ENCODE data around the gene FYB1.
"Not testable (repeated sequence)": the region's sequence is repeated elsewhere in the genome, so short reads cannot be mapped to it uniquely, and the experiment has no call there.

FYB1 gene

GRCh38 chr5:39225405-39226099 is 6.2 kb upstream of the FYB1 start:
- no peak for DNase-seq

- no peak for DNase-seq
These were observed 4.9 kb upstream of the FYB1 start for GRCh38 chr5:39224196-39224761.

- no peak for DNase-seq
These were observed 4.3 kb upstream of the FYB1 start for GRCh38 chr5:39223565-39224156.

- not testable (repeated sequence) for DNase-seq
These were observed 2.3 kb upstream of the FYB1 start for GRCh38 chr5:39221671-39222070.

- no peak for DNase-seq
These were observed 1.1 kb upstream of the FYB1 start for GRCh38 chr5:39220280-39221030.

- DNase-seq = no peak
These were observed 621 bp downstream of the FYB1 start for GRCh38 chr5:39218482-39219402.

- DNase-seq = peak; percentile 90
These were observed 1.7 kb downstream of the FYB1 start for GRCh38 chr5:39217365-39218281.

- no peak for DNase-seq
These were observed 2.7 kb downstream of the FYB1 start for GRCh38 chr5:39216631-39217030.

- no peak for DNase-seq
These were observed 3.5 kb downstream of the FYB1 start for GRCh38 chr5:39215857-39216256.

GRCh38 chr5:39214912-39215709 is 4.3 kb downstream of the FYB1 start:
- no peak for DNase-seq

- peak; percentile 64 for DNase-seq
These were observed 5.7 kb downstream of the FYB1 start for GRCh38 chr5:39213447-39214207.

- DNase-seq = no peak
These were observed 7.6 kb downstream of the FYB1 start for GRCh38 chr5:39211773-39212172.

- peak; percentile 93 for DNase-seq
These were observed 9.4 kb downstream of the FYB1 start for GRCh38 chr5:39209924-39210323.

- peak; percentile 69 for DNase-seq
These were observed 10.9 kb downstream of the FYB1 start for GRCh38 chr5:39208471-39208870.

GRCh38 chr5:39207345-39208045 is 11.9 kb downstream of the FYB1 start:
- DNase-seq = no peak

GRCh38 chr5:39206630-39207321 is 12.6 kb downstream of the FYB1 start:
- no peak for DNase-seq

- no peak for DNase-seq
These were observed 13.8 kb downstream of the FYB1 start for GRCh38 chr5:39205550-39205949.

GRCh38 chr5:39203951-39204350 is 15.4 kb downstream of the FYB1 start:
- no peak for DNase-seq

Data from activated CD4-positive, alpha-beta T cell treated with anti-CD3 and anti-CD28 coated beads, Interleukin-2, Interleukin-6, amounts not matched to agents 100 ng/mL and 50 ng/mL, durations not matched to agents 16 hours and 8 hours (primary cell).